Measurements from ENCODE around the gene SYNM. TPM values are rescaled to one million over a fixed set of nuclear protein-coding genes. Genes with fewer than 3 reads are reported as not detected.

Gene SYNM
- total and polyA plus RNA-seq, 2 of the 8 experiments (the other 6 are each of a cell fraction or from before 2014, with no cell fraction given), result 0.89 to 2.0 TPM

DNA sequence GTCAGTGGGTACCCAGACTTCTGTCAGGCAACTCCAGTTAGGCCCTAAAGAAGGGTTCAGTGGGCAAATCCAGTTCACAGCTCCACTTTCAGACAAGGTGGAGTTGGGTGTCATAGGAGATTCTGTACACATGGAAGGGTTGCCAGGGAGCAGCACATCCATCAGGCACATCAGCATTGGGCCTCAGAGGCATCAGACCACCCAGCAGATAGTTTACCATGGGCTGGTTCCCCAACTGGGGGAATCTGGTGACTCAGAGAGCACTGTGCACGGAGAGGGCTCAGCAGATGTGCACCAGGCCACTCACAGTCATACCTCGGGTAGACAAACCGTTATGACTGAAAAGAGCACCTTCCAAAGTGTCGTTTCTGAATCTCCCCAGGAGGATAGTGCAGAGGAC lies 27.2 kb downstream of the SYNM start:
- ChIA-PET CTCF (ENCODE audit: partially characterized antibody) (interaction anchor here (1.7 kb wide), 1 partner anchor 27 kb away, joined by 8 read pairs; the partner anchor contains the start of gene SYNM), POLR2A (ENCODE audit: partially characterized antibody) (no interaction called here)
- Histone ChIP-seq H2BK15ac (ENCODE audit: low read length) (no peak overlapping the region), H2AK5ac (ENCODE audit: low read depth, low read length) (no peak overlapping the region), H3K27me3 (replicated peaks in 1 of 4; ENCODE audit: control insufficient read depth in 3 of 4, extremely low read depth in 1 of 4, insufficient read depth in 3 of 4, low read length in 3 of 4) (no peaks in the 10 kb centered on the region), H3K9ac (replicated peaks in 1 of 4; ENCODE audit: extremely low read depth in 1 of 4, low read depth in 3 of 4, low read length in 3 of 4) (no peak overlapping the region), H2BK20ac (ENCODE audit: low read length) (no peak overlapping the region), H3K56ac (replicated peaks; ENCODE audit: insufficient read length, low read depth, low read length) (no peak overlapping the region), H2BK12ac (ENCODE audit: low read depth, low read length) (no peak overlapping the region), H3K36me3 (ENCODE audit: control insufficient read depth in 2 of 4, insufficient read depth in 4 of 4, low read length in 3 of 4) (no peaks in the 10 kb centered on the region), H3K4ac (replicated peaks; ENCODE audit: insufficient read length, low read depth, low read length) (no peak overlapping the region), H4K8ac (ENCODE audit: extremely low read depth, insufficient read depth, low read length) (no peak overlapping the region; the same call in 1 of the 2 replicates), H3K79me1 (ENCODE audit: low read depth, low read length) (no peaks in the 10 kb centered on the region), H2BK5ac (ENCODE audit: low read depth, low read length) (no peak overlapping the region), H4K20me1 (replicated peaks in 1 of 2; ENCODE audit: control insufficient read depth in 1 of 2, insufficient read depth in 2 of 2, low read length in 2 of 2) (no peaks in the 10 kb centered on the region), H2AFZ (ENCODE audit: low read length) (no peak overlapping the region), H4K91ac (replicated peaks; ENCODE audit: insufficient read length, low read length) (no peak overlapping the region), H3K18ac (ENCODE audit: extremely low read depth, low read length) (no peak overlapping the region), H3K79me2 (ENCODE audit: control insufficient read depth in 1 of 2, insufficient read depth in 2 of 2, low read length in 2 of 2) (no peaks in the 10 kb centered on the region), H3K4me1 (replicated peaks in 1 of 4; ENCODE audit: control insufficient read depth in 3 of 4, insufficient read depth in 4 of 4, low read length in 3 of 4) (peaks cover 0 to 2% (median under 1%) of the 10 kb centered on the region in 4 experiments; a peak in 2 of 7 replicates), H3K14ac (ENCODE audit: insufficient read length) (no peak overlapping the region), H4K5ac (ENCODE audit: insufficient read length, low read depth, low read length) (no peak overlapping the region), H3K4me3 (ENCODE audit: extremely low read depth in 1 of 4, insufficient read depth in 2 of 4, low read depth in 3 of 4, low read length in 4 of 4) (no peak overlapping the region), H3K23me2 (ENCODE audit: low read depth, low read length) (no peaks in the 10 kb centered on the region), H3K4me2 (ENCODE audit: insufficient read depth in 1 of 2, low read depth in 2 of 2, low read length in 2 of 2) (no peak overlapping the region), H2BK120ac (replicated peaks; ENCODE audit: low read depth, low read length) (no peak overlapping the region), H3K27ac (ENCODE audit: low read depth, low read length) (no peak overlapping the region), H3K9me3 (ENCODE audit: insufficient read depth in 2 of 2, low read depth in 1 of 2, low read length in 1 of 2) (no peaks in the 10 kb centered on the region), H3K23ac (ENCODE audit: insufficient read length) (no peak overlapping the region)
- DNase-seq (ENCODE audit: low read depth in 1 of 2, low spot score in 2 of 2) (no peak), FAIRE-seq (no peak)
- 98% methylated on average over 4 of the region's 4 CpGs; no CpG with 5 or more reads in 1 of the 2 experiments for WGBS, 2 experiments (ENCODE audit: extremely low coverage in 1 of 2, insufficient coverage in 1 of 2, insufficient read length in 1 of 2, insufficient replicate concordance in 2 of 2, low coverage in 1 of 2, low lambda C conversion rate in 2 of 2, missing lambda C conversion rate in 1 of 2)
- TF ChIP-seq CBX5 (IDR thresholded peaks at IDR 0.05; ENCODE audit: low read depth, low read length), result no peak
- TF ChIP-seq KDM4A (IDR thresholded peaks at IDR 0.05; ENCODE audit: low read depth, low read length, severe bottlenecking), result no peak
- TF ChIP-seq, protein P1, sequence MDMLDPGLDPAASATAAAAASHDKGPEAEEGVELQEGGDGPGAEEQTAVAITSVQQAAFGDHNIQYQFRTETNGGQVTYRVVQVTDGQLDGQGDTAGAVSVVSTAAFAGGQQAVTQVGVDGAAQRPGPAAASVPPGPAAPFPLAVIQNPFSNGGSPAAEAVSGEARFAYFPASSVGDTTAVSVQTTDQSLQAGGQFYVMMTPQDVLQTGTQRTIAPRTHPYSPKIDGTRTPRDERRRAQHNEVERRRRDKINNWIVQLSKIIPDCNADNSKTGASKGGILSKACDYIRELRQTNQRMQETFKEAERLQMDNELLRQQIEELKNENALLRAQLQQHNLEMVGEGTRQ (IDR thresholded peaks at IDR 0.05; ENCODE audit: low read length), result no peak
- no peak for TF ChIP-seq HDAC2 (IDR thresholded peaks at IDR 0.05; ENCODE audit: borderline replicate concordance in 1 of 2, low read depth in 2 of 2, low read length in 2 of 2)
- no peak for TF ChIP-seq HDAC6 (IDR thresholded peaks at IDR 0.05; ENCODE audit: low read depth, low read length)
- TF ChIP-seq NRF1 (IDR thresholded peaks at IDR 0.05; ENCODE audit: low read depth, low read length), result no peak
- no peak for TF ChIP-seq SAP30 (IDR thresholded peaks at IDR 0.05; ENCODE audit: insufficient read depth, insufficient replicate concordance, low read length)
